Right cardiac atrium (tissue), 5 donors: Measurements from ENCODE around the gene SLAMF6. TPM values are rescaled to one million over a fixed set of nuclear protein-coding genes. Genes with fewer than 3 reads are reported as not detected.
A peak's percentile ranks its signal among the peaks of the same experiment; 100 is the strongest.

Source experiments
- ATAC-seq, 2 donors: fragments of 200-7000 bp; cut with Tn5 transposase; one replicate each; pipeline versions ENCODE4 v1.8.0 to v1.9.1; 2020; ENCODE audit warnings: moderate library complexity in 2 of 2, mild to moderate bottlenecking in 1 of 2
- DNase-seq, 3 donors: peaks; one replicate each; pipeline ENCODE4 v3.0.0-alpha.2; 2020
- H3K27ac ChIP-seq: one replicate; pipeline ENCODE4 v1.5.1; 2013; ENCODE audit warnings: mild to moderate bottlenecking, low read length, control low read depth, moderate library complexity
- H3K27me3 ChIP-seq: one replicate; pipeline ENCODE4 v1.6.1; 2013; ENCODE audit not compliant: control insufficient read depth, insufficient read depth
- H3K4me1 ChIP-seq: one replicate; pipeline ENCODE4 v1.6.1; 2013; ENCODE audit warnings: low read length; ENCODE audit not compliant: control insufficient read depth, insufficient read depth
- H3K4me3 ChIP-seq: one replicate; pipeline ENCODE4 v1.5.1; 2013; ENCODE audit warnings: low read length, control low read depth
- H3K9me3 ChIP-seq: one replicate; pipeline ENCODE4 v1.6.1; 2013; ENCODE audit warnings: low read length; ENCODE audit not compliant: control insufficient read depth
- WGBS: extraction: QIAGEN DNeasy Blood & Tissue Kit; methylation state at CpG from one replicate; pipeline ENCODE4 v1.1.7; 2013; 5-methylcytosine and 5-hydroxymethylcytosine counted together
- intact Hi-C, 4 donors: fragments of 100-400 bp; cut with DNase I; formaldehyde crosslinking; loops; one replicate each; pipeline versions ENCODE4 v1.11.0 to v1.14.0; 2022 to 2023
- polyA plus RNA-seq: library from polyadenylated mRNA; stranded (reverse); fragments of 200-250 nt; gene quantifications from one replicate; pipeline ENCODE4 v1.2.3, GENCODE V29; 2013
- total RNA-seq, 4 donors: library from RNA; stranded (reverse); fragmentation: NEBNext Ultra II Directional; extraction: Animal tissue kit (Norgen Biotek cat#: 25700); gene quantifications; one replicate each; pipeline ENCODE4 v1.2.1, GENCODE V29; 2021
- donor health status: healthy with polysubstance abuse.
- donor health status: DM: no; HTN: yes; CAD: no.
- donor health status: DM: no; HTN: no; CAD: no.
- donor health status: DM: no; HTN: yes; CAD: no; lungs with severe emphysema.
- donor health status: DM: yes; HTN: yes; CAD: no.

The SLAMF6 gene
- total and polyA plus RNA-seq, 5 donors = 0.34 to 0.66 (median 0.42) TPM

- H3K4me1 ChIP-seq = no peaks in the 10 kb centered on the region
- no peaks in the 10 kb centered on the region for H3K27me3 ChIP-seq
- intact Hi-C loops = no loop called here
- no peak overlapping the region for H3K27ac ChIP-seq
- DNase-seq = no peak
- peak in 1 of 2 donors; percentile 92 for ATAC-seq
- H3K4me3 ChIP-seq = no peak overlapping the region
- no peaks in the 10 kb centered on the region for H3K9me3 ChIP-seq
- WGBS = 60% methylated on average over 4 of the region's 4 CpGs
Measured at GRCh38 chr1:160460683-160461287, 62.3 kb downstream of the SLAMF6 start.

GRCh38 chr1:160460214-160460642 lies 62.8 kb downstream of the SLAMF6 start:
- H3K4me3 ChIP-seq = no peak overlapping the region
- ATAC-seq = peak in 1 of 2 donors; percentile 39

DNA sequence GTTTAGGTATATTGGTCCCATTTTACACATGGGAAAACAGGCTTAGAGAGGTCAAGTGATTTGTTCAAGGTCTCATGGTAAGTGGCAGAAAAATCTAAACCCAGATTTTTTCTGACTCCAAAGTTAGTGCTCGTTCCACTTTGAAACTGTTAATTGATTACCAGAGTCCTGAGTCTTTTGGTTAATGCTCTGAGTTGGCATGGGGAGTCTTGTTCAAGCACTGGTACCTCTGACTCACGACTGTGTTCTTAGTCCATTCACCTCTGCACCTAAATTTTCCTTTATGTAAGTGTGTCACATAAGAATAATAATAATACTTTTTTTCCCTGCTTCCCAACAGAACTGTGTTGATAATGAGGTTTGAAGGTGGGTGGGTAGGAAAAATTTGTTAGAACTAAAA lies 63.4 kb downstream of the SLAMF6 start:
- no peak for DNase-seq
- no peak for ATAC-seq
- 82% methylated on average over 2 of the region's 2 CpGs for WGBS
- Histone ChIP-seq H3K27ac (no peak overlapping the region), H3K4me3 (no peak overlapping the region), H3K27me3 (no peaks in the 10 kb centered on the region), H3K4me1 (no peaks in the 10 kb centered on the region), H3K9me3 (no peaks in the 10 kb centered on the region)
- intact Hi-C loops = no loop called here

More at GRCh38 chr1:160460214-160460642, 62.8 kb downstream of the SLAMF6 start:
- Histone ChIP-seq H3K9me3 (no peaks in the 10 kb centered on the region), H3K27me3 (no peaks in the 10 kb centered on the region), H3K4me1 (no peaks in the 10 kb centered on the region), H3K27ac (no peak overlapping the region)
- no peak for DNase-seq
- intact Hi-C loops = no loop called here
- WGBS = 76% methylated on average over 5 of the region's 5 CpGs

GRCh38 chr1:160459056-160459455 lies 64.0 kb downstream of the SLAMF6 start:
- WGBS = 19% methylated on average over 2 of the region's 2 CpGs
- Histone ChIP-seq H3K27me3 (no peaks in the 10 kb centered on the region), H3K4me1 (no peaks in the 10 kb centered on the region), H3K9me3 (no peaks in the 10 kb centered on the region), H3K27ac (no peak overlapping the region), H3K4me3 (no peak overlapping the region)
- no peak for ATAC-seq
- intact Hi-C loops = no loop called here
- DNase-seq = no peak

DNA sequence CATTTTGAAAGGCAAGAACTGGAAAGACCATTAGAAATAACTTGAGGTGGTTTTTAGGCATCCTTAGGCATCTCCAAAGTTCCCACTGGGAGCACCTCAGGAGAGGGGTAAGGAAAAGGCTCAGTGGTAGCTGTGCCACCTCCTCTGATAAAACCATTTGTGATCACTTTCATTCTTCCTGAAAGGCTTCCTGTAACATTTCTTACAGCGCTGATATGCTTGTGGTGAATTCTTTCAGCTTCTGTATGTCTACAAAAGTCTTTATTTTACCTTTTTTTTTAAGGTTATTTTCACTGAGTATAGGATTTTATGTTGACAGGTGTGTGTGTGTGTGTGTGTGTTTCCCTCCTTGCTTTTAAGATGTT lies 67.9 kb downstream of the SLAMF6 start:
- no peaks in the 10 kb centered on the region for H3K27me3 ChIP-seq

DNA sequence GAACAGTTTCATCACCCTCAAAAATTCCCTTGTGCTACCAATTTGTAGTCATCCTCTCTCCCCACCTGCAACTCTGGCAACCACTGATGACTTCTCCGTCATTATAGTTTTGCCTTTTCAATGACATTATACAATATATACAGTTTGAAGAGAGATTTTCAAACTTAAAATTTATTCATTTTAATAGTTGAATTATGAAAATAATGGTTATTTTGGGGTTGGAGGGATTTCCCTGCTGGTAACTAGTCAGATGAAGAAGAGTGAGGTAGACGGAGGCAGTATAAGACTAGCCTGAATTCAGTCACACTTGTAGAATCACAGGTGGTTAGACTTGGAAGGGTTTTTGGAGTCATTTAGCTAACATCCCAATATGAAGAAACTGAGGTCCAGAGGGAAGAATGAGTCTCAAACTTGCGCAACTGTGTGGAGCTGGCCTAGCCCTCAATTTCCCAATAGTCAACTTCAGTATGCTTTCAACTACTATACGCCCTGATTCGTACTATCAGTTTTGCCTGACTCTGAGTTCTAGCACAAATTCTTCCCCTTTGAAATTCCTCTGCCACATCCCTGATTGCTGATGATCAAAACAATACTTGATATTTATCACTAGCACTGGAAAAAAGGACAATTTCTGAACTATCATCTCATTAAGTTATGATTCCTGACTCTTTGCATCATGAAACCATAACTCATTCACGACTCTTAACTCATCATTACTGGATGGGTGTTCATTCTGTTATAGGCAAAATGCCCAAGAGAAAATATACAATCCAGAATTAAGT lies 68.5 kb downstream of the SLAMF6 start:
- Histone ChIP-seq H3K27me3 (no peaks in the 10 kb centered on the region), H3K4me3 (no peak overlapping the region), H3K4me1 (no peaks in the 10 kb centered on the region), H3K27ac (no peak overlapping the region), H3K9me3 (no peaks in the 10 kb centered on the region)
- WGBS = 86% methylated on average over 6 of the region's 6 CpGs
- DNase-seq = no peak
- ATAC-seq = no peak
- intact Hi-C loops = no loop called here

More for the DNA sequence above, 67.9 kb downstream of the SLAMF6 start:
- 71% methylated on average over 1 of the region's 1 CpG for WGBS
- Histone ChIP-seq H3K4me3 (no peak overlapping the region), H3K9me3 (no peaks in the 10 kb centered on the region), H3K4me1 (no peaks in the 10 kb centered on the region), H3K27ac (no peak overlapping the region)
- DNase-seq (no peak), ATAC-seq (no peak)
- intact Hi-C loops = no loop called here

DNA sequence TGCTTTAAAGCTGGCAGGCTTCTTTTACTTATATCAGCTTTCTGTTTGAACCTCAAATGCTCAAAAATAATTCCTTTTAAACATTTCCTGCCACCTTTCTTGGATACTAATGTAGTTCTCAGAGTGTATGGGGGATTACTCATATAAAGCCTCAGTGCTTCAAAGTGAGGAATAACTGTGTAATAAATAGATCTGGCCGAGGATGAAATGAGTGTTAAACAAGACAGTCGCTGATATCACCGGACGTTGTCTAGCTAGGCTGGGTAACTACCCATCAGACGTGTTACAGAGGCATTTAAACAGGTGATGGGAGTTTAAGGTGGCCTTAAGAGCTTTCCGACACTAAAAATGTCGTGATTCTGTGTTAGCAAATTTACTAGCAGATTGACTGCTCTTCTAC lies 69.6 kb downstream of the SLAMF6 start:
- ATAC-seq = no peak

DNA sequence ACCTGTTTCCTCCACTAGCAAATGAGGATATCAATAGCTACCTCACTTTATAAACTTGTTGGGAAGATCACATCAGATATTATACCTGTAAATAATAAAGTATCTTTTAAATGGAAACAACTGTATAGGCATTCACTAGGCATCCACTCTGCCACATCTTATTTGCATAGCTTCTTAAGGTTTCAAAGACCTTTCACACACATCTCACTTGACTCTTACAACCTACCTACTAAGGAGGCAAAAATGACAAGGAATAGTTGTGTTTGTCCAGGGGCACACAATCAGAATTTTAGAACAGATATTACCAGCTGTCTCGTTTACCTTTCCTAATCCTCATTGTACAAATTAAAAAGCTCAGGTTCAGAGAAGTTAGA lies 71.2 kb downstream of the SLAMF6 start:
- H3K4me3 ChIP-seq = no peak overlapping the region
- H3K27ac ChIP-seq = no peak overlapping the region
- peaks cover 3% of the 10 kb centered on the region for H3K4me1 ChIP-seq
- intact Hi-C loops = no loop called here
- ATAC-seq (no peak), DNase-seq (no peak)
- H3K9me3 ChIP-seq = no peaks in the 10 kb centered on the region
- no peaks in the 10 kb centered on the region for H3K27me3 ChIP-seq
- 79% methylated on average over 1 of the region's 1 CpG for WGBS

More for the DNA sequence above, 69.6 kb downstream of the SLAMF6 start:
- no peak overlapping the region for H3K4me3 ChIP-seq
- intact Hi-C loops = no loop called here
- WGBS = 62% methylated on average over 7 of the region's 7 CpGs
- no peak overlapping the region for H3K27ac ChIP-seq
- H3K9me3 ChIP-seq = no peaks in the 10 kb centered on the region
- no peak for DNase-seq
- no peaks in the 10 kb centered on the region for H3K4me1 ChIP-seq
- no peaks in the 10 kb centered on the region for H3K27me3 ChIP-seq

DNA sequence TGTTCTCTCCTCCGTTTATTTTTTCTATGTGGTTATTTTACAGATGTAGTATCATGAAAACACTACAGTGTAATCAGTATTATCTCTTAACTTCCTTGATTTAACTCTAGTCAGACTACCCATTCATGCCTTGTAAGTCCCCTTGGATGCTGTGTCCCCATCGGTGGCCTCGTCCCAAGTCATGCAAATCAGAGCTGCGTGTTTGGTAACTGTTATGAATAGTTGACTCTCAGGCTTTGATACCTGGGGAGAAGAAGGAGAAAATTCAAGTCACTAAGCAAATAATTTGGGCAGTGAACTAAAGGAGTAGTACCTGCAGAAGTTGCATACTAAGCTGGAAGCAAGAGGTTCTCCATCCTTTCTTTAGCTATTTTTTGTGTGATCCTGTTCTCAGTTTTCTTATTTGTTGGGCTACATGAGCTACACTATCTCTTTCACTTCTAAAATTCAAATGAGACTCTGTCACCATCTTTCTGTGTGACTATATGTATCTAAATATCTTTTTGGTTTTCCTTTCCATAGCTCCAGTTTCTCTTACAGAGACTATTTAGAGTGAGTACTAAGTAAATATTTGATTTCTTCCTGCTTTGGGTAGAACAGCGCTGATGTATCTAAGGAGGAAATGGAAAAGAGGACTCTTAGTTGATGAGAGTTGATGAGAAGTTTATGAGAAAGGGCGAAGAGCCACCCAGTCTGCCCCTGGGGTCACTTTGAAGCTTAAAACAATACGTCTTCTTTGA lies 71.8 kb downstream of the SLAMF6 start:
- WGBS = 69% methylated on average over 7 of the region's 7 CpGs
- no peak for DNase-seq

GRCh38 chr1:160449494-160449893 lies 73.6 kb downstream of the SLAMF6 start:
- 89% methylated on average over 2 of the region's 2 CpGs for WGBS
- H3K9me3 ChIP-seq = no peaks in the 10 kb centered on the region
- no peak overlapping the region for H3K4me3 ChIP-seq
- no peaks in the 10 kb centered on the region for H3K27me3 ChIP-seq
- ATAC-seq (no peak), DNase-seq (no peak)
- peaks cover 3% of the 10 kb centered on the region for H3K4me1 ChIP-seq
- intact Hi-C loops = no loop called here
- H3K27ac ChIP-seq = no peak overlapping the region

More for the DNA sequence above, 71.8 kb downstream of the SLAMF6 start:
- intact Hi-C loops = no loop called here
- no peak overlapping the region for H3K4me3 ChIP-seq
- peak in 1 of 2 donors; percentile 66 for ATAC-seq
- no peak overlapping the region for H3K27ac ChIP-seq
- no peaks in the 10 kb centered on the region for H3K9me3 ChIP-seq
- no peaks in the 10 kb centered on the region for H3K27me3 ChIP-seq
- peaks cover 3% of the 10 kb centered on the region for H3K4me1 ChIP-seq

DNA sequence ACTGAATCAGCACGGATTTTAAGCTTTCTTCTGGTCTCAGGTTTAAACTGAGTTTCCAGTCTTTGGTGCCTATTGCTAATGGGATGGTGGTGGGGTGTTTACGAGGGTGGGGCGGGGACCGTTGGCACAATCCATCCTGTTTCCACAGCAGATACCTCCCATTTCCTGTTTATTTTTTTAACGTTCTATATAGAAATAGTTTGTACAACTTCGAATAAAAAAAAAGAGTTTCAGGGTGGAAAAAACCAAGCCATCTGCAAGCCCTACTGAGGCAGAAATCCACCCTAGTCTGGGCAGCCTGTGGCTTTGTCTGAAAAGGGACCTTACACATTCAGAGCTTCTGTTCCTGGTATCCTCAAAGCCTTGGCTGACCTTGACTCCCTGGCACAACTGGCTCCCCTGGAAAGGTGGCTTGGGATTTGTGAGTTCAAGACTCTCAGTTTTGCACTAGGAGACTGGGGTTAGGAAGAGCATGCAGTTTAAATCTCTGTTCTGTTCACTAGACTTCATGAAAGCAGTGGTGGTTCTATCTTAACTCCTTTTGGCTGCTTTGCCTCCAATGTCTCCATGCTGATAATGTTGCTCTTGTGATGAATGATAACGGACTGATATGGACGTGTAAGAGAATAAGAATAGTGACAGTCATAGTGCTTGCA lies 76.0 kb downstream of the SLAMF6 start:
- Histone ChIP-seq H3K4me1 (peaks cover 3% of the 10 kb centered on the region), H3K27me3 (no peaks in the 10 kb centered on the region), H3K4me3 (no peak overlapping the region), H3K27ac (no peak overlapping the region), H3K9me3 (no peaks in the 10 kb centered on the region)
- DNase-seq (no peak), ATAC-seq (no peak)
- WGBS = 50% methylated on average over 8 of the region's 8 CpGs
- intact Hi-C loops = no loop called here
